Measurements from ENCODE around the gene CLEC1A.

Gene CLEC1A

DNA sequence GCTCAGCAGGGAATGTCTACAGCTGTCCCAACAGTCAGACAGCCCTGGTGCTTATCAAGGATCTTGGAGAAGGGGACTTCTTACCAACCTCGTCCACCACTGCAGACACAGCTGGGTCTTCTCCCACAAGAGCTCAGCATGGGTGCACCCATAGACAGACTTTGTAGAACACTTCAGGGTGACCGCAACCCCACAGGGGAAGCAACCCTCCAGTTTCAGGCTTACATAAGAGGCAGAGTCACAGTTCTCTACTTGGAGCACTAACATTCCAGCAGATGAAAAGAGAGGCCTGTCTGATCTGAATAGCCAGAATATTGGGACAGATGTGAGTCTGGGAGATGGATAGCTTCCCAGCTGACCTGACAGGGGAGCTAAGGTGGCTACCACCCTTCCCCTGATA, 3.5 kb upstream of the CLEC1A start:
- no peak for DNase-seq (ENCODE audit: low read depth)
- no peak overlapping the region for H3K4me3 ChIP-seq (ENCODE audit: low read length)
- TF ChIP-seq, protein P1, sequence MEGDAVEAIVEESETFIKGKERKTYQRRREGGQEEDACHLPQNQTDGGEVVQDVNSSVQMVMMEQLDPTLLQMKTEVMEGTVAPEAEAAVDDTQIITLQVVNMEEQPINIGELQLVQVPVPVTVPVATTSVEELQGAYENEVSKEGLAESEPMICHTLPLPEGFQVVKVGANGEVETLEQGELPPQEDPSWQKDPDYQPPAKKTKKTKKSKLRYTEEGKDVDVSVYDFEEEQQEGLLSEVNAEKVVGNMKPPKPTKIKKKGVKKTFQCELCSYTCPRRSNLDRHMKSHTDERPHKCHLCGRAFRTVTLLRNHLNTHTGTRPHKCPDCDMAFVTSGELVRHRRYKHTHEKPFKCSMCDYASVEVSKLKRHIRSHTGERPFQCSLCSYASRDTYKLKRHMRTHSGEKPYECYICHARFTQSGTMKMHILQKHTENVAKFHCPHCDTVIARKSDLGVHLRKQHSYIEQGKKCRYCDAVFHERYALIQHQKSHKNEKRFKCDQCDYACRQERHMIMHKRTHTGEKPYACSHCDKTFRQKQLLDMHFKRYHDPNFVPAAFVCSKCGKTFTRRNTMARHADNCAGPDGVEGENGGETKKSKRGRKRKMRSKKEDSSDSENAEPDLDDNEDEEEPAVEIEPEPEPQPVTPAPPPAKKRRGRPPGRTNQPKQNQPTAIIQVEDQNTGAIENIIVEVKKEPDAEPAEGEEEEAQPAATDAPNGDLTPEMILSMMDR (conservative IDR thresholded peaks at IDR 0.05; ENCODE audit: low read length): no peak

DNA sequence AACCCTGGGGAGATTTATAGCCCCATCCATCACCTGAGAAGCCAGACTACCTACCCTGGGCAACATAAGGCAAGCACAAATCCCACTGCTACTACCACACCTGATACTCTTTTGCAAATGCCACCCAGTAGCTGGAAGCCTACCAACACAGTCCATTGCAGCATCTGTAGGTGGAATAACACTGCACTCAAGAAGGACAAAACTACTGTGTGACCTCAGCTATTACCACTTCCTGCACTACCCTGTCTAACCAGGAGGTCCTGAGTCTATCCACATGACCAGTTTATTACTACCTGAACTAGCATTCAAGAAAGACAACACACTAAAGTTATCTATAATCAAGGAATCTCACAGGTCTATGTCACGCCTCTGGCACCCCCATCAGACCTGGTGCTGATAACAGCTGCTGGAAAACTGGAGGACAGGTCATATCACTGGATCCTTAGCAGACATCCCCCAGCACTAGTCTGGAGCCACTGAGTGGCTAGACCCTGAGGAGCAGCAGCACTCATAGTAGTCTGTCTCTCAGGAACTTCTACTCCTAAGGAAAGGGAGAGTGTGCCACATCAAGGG, 2.9 kb upstream of the CLEC1A start:
- H3K4me3 ChIP-seq (ENCODE audit: low read length): no peak overlapping the region
- TF ChIP-seq, protein P1 (conservative IDR thresholded peaks at IDR 0.05; ENCODE audit: low read length): no peak
- no peak for DNase-seq (ENCODE audit: low read depth)

DNA sequence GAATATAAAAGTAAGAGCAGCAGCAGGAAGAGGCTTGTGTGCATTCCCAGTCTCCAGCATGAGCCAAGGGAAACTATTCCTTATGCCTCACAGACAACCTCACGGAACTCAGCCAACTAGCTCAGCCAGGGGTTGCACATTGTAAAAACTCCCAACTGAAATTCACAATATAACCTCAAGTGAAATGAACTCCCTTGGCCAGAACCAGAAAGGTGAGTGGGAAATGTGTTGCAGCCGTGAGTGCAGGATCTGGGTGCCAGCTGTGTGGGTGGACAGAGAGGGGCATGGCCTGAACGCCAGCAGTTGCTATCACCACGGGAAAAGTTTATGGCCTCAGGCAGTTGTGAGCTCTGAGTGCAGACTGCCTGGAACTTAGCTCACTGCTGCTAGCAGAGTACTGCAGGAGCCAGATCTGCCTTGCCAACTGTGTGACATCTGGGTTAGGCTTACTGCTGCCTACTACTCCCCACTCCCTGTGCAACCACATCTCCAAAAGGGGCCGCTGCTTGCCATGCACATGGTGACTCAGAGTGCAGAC, 2.3 kb upstream of the CLEC1A start:
- H3K4me3 ChIP-seq (ENCODE audit: low read length): peak overlapping the region; percentile 17
- TF ChIP-seq, protein P1 (conservative IDR thresholded peaks at IDR 0.05; ENCODE audit: low read length): no peak
- peak; percentile 79 for DNase-seq (ENCODE audit: low read depth)

- peak; percentile 60 for DNase-seq (ENCODE audit: low read depth)
- TF ChIP-seq, protein P1 (conservative IDR thresholded peaks at IDR 0.05; ENCODE audit: low read length): no peak
- no peak overlapping the region for H3K4me3 ChIP-seq (ENCODE audit: low read length)
These were observed 1.3 kb downstream of the CLEC1A start for GRCh38 chr12:10097521-10097920.

DNA sequence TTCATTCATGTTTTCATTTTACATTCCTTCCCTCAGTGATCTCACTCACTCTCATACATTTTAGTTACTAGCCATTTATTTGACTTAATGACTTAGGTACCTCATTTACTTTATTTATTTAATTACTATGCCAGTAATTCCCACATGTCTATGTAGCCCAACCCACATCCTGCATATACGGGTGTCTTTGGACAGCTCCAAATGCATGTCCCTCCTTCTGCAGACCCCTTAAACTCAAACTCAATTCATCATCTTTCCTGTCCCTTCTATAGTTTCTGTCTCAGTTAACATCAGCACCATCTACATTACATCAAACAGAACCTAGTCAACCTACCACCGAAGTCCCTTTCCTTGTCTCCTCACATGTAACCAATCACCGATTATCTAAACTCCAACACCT, 2.8 kb downstream of the CLEC1A start:
- TF ChIP-seq, protein P1 (conservative IDR thresholded peaks at IDR 0.05; ENCODE audit: low read length): no peak
- DNase-seq (ENCODE audit: low read depth): no peak

GRCh38 chr12:10094646-10095395, 4.0 kb downstream of the CLEC1A start:
- no peak for DNase-seq (ENCODE audit: low read depth)
- TF ChIP-seq, protein P1 (conservative IDR thresholded peaks at IDR 0.05; ENCODE audit: low read length): no peak
- no peak overlapping the region for H3K4me3 ChIP-seq (ENCODE audit: low read length)

More for the DNA sequence above, 2.8 kb downstream of the CLEC1A start:
- H3K4me3 ChIP-seq (ENCODE audit: low read length): no peak overlapping the region
